B cell (primary cell): ENCODE data around the gene FANCC. TPM values are rescaled to one million over a fixed set of nuclear protein-coding genes. Genes with fewer than 3 reads are reported as not detected.

Experiments used
- ATAC-seq: fragments of 200-7000 bp; cut with Tn5 transposase; one replicate; pipeline ENCODE4 v1.10.0; 2021; ENCODE audit warnings: low read depth, mild to moderate bottlenecking, moderate number of reproducible peaks, moderate library complexity
- CTCF ChIA-PET: fragments of 350-600 bp; sonication (Branson Sonifier 250); formaldehyde crosslinking; loops from one replicate; lab custom pipeline; 2021; ENCODE audit warnings: antibody characterized with exemption, inconsistent platforms; lab: Charles Lee
- POLR2A ChIA-PET: fragments of 350-600 bp; sonication (Branson Sonifier 250); formaldehyde crosslinking; loops from one replicate; lab custom pipeline; 2021; ENCODE audit warnings: antibody characterized with exemption; lab: Charles Lee
- DNase-seq: peaks from one replicate; pipeline ENCODE4 v3.0.0; 2013
- H2AFZ ChIP-seq: 2 replicates; pipeline ENCODE4 v1.6.1; 2012; ENCODE audit warnings: mild to moderate bottlenecking, low read depth, low read length; ENCODE audit not compliant: insufficient read depth, poor library complexity, severe bottlenecking
- H3K27ac ChIP-seq, 2 donors: 1 replicate in 1 of 2; 2 replicates in 1 of 2; pipeline ENCODE4 v1.5.1; 2012 to 2013; ENCODE audit warnings: low read length in 2 of 2, mild to moderate bottlenecking in 2 of 2, moderate library complexity in 1 of 2
- H3K27me3 ChIP-seq, 4 experiments: fragments of 200-600 bp in 1 of 4; sonication (generic) in 1 of 4; replicated peaks in 1 of 4; 1 replicate in 2 of 4; 2 replicates in 2 of 4; pipeline versions ENCODE4 v1.6.1 to v1.7.0; 2013 to 2016; ENCODE audit warnings: low read length in 3 of 4, mild to moderate bottlenecking in 2 of 4, mixed read lengths in 1 of 4, moderate library complexity in 1 of 4; ENCODE audit not compliant: insufficient read depth in 4 of 4, control insufficient read depth in 3 of 4; ENCODE audit errors: control extremely low read depth in 1 of 4
- H3K36me3 ChIP-seq, 2 experiments: replicated peaks in 1 of 2; 1 replicate in 1 of 2; 2 replicates in 1 of 2; pipeline versions ENCODE4 v1.6.1 to v1.7.1; 2013; ENCODE audit warnings: low read length in 1 of 2; ENCODE audit not compliant: insufficient read depth in 2 of 2, control insufficient read depth in 1 of 2; ENCODE audit errors: control extremely low read depth in 1 of 2, extremely low read depth in 1 of 2
- H3K4me1 ChIP-seq, 2 donors: fragments of 200-600 bp in 1 of 2; sonication (generic) in 1 of 2; 1 replicate in 1 of 2; 2 replicates in 1 of 2; pipeline versions ENCODE4 v1.5.1 to v1.6.1; 2013 to 2017; ENCODE audit warnings: low read length in 2 of 2; ENCODE audit not compliant: control insufficient read depth in 2 of 2, insufficient read depth in 2 of 2
- H3K4me2 ChIP-seq: replicated peaks from 2 replicates; pipeline ENCODE3; 2012; ENCODE audit warnings: mild to moderate bottlenecking, low read depth, low read length; ENCODE audit not compliant: poor library complexity, severe bottlenecking
- H3K4me3 ChIP-seq, 5 experiments: fragments of 200-600 bp in 1 of 5; sonication (generic) in 1 of 5; 1 replicate in 3 of 5; 2 replicates in 2 of 5; pipeline versions ENCODE4 v1.5.1 to v1.7.0; 2011 to 2016; ENCODE audit warnings: low read length in 4 of 5, mild to moderate bottlenecking in 4 of 5, low read depth in 2 of 5, control low read depth in 1 of 5, moderate library complexity in 1 of 5; ENCODE audit not compliant: insufficient read depth in 1 of 5; ENCODE audit errors: control extremely low read depth in 1 of 5, extremely low read depth in 1 of 5
- H3K79me2 ChIP-seq: fragments of 200-600 bp; sonication (generic); one replicate; pipeline ENCODE4 v1.6.0; 2016; ENCODE audit warnings: low read length; ENCODE audit not compliant: control insufficient read depth, insufficient read depth
- H3K9ac ChIP-seq: fragments of 200-600 bp; sonication (generic); 2 replicates; pipeline ENCODE4 v1.6.1; 2017; ENCODE audit warnings: mild to moderate bottlenecking, low read length, moderate library complexity
- H3K9me3 ChIP-seq, 3 donors: one replicate each; pipeline versions ENCODE4 v1.6.1 to v1.7.1; 2013; ENCODE audit warnings: low read length in 2 of 3; ENCODE audit not compliant: control insufficient read depth in 2 of 3, insufficient read depth in 1 of 3; ENCODE audit errors: control extremely low read depth in 1 of 3
- H4K20me1 ChIP-seq: 2 replicates; pipeline ENCODE4 v1.6.0; 2012; ENCODE audit warnings: mild to moderate bottlenecking, low read length; ENCODE audit not compliant: insufficient read depth, control insufficient read depth, poor library complexity, severe bottlenecking
- H3K27ac Mint-ChIP-seq: one replicate; pipeline ENCODE4 v1.8.0; 2021; ENCODE audit warnings: mixed read lengths
- H3K27me3 Mint-ChIP-seq: one replicate; pipeline ENCODE4 v1.8.0; 2021; ENCODE audit warnings: mixed read lengths
- H3K4me1 Mint-ChIP-seq: one replicate; pipeline ENCODE4 v1.8.0; 2021; ENCODE audit warnings: mixed read lengths
- H3K4me3 Mint-ChIP-seq: one replicate; pipeline ENCODE4 v1.8.0; 2021; ENCODE audit warnings: mixed read lengths
- H3K9me3 Mint-ChIP-seq: one replicate; pipeline ENCODE4 v1.8.0; 2022; ENCODE audit warnings: mixed read lengths; ENCODE audit not compliant: insufficient read depth
- CTCF ChIP-seq: fragments of 200-600 bp; IDR thresholded peaks from one replicate; pipeline ENCODE4 v1.8.0; 2022; ENCODE audit warnings: antibody characterized with exemption, mild to moderate bottlenecking
- EZH2 ChIP-seq: IDR thresholded peaks from 2 replicates; pipeline ENCODE4 v1.6.1; 2012; ENCODE audit warnings: borderline replicate concordance, low read depth, mild to moderate bottlenecking, moderate library complexity, low read length; ENCODE audit not compliant: insufficient read depth, poor library complexity, severe bottlenecking
- WGBS: methylation state at CpG from one replicate; pipeline ENCODE4 v1.1.5; 2013; ENCODE audit warnings: missing lambda C conversion rate; ENCODE audit not compliant: insufficient coverage; 5-methylcytosine and 5-hydroxymethylcytosine counted together
- intact Hi-C: fragments of 100-400 bp; cut with micrococcal nuclease; formaldehyde crosslinking; loops from one replicate; pipeline ENCODE4 v1.10.0; 2022
- polyA plus RNA-seq: library from polyadenylated mRNA; depleted of rRNA; stranded (reverse); fragments of >200 nt; gene quantifications from 2 replicates; pipeline ENCODE4 v1.2.3, GENCODE V29; 2012
- total RNA-seq, 2 donors: library from RNA; stranded (reverse); fragments of 120-200 nt in 1 of 2; gene quantifications; 1 replicate in 1 of 2; 2 replicates in 1 of 2; pipeline versions ENCODE4 v1.2.3 to v1.2.4, GENCODE V29; 2013 to 2022

Gene FANCC
- total and polyA plus RNA-seq, 2 donors (not counting 1 experiment from before 2014, with no cell fraction given), result 1.8 to 11.1 TPM

DNA sequence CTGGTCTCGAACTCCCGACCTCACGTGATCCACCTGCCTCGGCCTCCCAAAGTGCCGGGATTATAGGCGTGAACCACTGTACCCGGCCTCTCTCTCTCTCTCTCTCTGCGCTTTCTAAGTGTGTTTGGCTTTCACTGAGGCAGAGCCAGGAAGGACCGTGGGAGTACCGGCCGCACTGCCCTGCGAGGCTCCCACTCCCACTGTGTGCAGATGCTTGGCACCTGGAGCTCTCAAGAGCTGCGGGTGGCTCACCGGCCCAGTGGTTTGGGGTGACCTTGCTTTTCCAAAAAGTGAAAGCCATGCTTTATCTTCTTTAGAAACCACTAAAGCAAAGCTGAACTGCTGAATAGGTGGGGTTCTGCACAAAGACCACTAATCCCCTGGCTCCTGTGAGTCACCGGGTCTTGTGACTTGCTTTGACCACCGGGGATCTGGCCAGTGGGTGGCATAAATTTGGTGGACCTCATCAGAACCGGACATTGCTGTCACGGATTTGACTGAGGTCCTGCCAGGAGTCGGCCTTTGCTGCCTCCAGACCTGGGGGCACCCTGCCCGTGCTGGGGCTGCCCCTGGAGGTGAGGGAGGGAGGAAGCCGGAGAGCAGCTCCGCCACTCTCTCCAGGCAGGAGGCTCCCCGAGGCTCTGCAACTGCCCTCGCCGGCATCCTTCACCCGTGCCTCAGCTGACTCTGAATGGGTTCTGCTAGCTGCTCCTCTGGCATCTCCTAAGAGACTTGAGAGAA lies 228.9 kb downstream of the FANCC start:
- ChIA-PET CTCF (no interaction called here), POLR2A (no interaction called here)
- H3K4me3 ChIP-seq, result no peak overlapping the region
- H3K4me1 Mint-ChIP-seq, result no peaks in the 10 kb centered on the region
- H3K4me2 ChIP-seq, result no peak overlapping the region
- no peaks in the 10 kb centered on the region for H3K9me3 Mint-ChIP-seq
- ATAC-seq, result no peak
- intact Hi-C loops, result no loop called here
- no peaks in the 10 kb centered on the region for H3K79me2 ChIP-seq
- WGBS, result 96% methylated on average over 19 of the region's 26 CpGs
- no peak for TF ChIP-seq CTCF
- no peak for TF ChIP-seq EZH2
- H2AFZ ChIP-seq, result no peak overlapping the region
- no peak overlapping the region for H3K9ac ChIP-seq
- no peaks in the 10 kb centered on the region for H3K4me1 ChIP-seq
- H3K27ac ChIP-seq, result no peak overlapping the region
- no peaks in the 10 kb centered on the region for H3K9me3 ChIP-seq
- H3K36me3 ChIP-seq, result no peaks in the 10 kb centered on the region
- H3K27me3 Mint-ChIP-seq, result no peaks in the 10 kb centered on the region
- H3K27me3 ChIP-seq, result no peaks in the 10 kb centered on the region
- no peak overlapping the region for H3K27ac Mint-ChIP-seq
- H4K20me1 ChIP-seq, result no peaks in the 10 kb centered on the region
- DNase-seq, result no peak
- H3K4me3 Mint-ChIP-seq, result no peak overlapping the region

- no peaks in the 10 kb centered on the region for H3K27me3 Mint-ChIP-seq
- no peaks in the 10 kb centered on the region for H3K9me3 Mint-ChIP-seq
- Histone ChIP-seq H3K27me3 (no peaks in the 10 kb centered on the region), H3K4me3 (no peak overlapping the region), H3K9me3 (no peaks in the 10 kb centered on the region), H3K4me1 (no peaks in the 10 kb centered on the region), H3K36me3 (no peaks in the 10 kb centered on the region), H3K79me2 (no peaks in the 10 kb centered on the region), H4K20me1 (no peaks in the 10 kb centered on the region), H3K27ac (no peak overlapping the region), H2AFZ (no peak overlapping the region), H3K9ac (no peak overlapping the region), H3K4me2 (no peak overlapping the region)
- no peak overlapping the region for H3K27ac Mint-ChIP-seq
- 79% methylated on average over 6 of the region's 9 CpGs for WGBS
- ChIA-PET CTCF (no interaction called here), POLR2A (no interaction called here)
- DNase-seq (no peak), ATAC-seq (no peak)
- H3K4me1 Mint-ChIP-seq, result no peaks in the 10 kb centered on the region
- no peak overlapping the region for H3K4me3 Mint-ChIP-seq
- intact Hi-C loops, result no loop called here
- TF ChIP-seq EZH2, result no peak
- no peak for TF ChIP-seq CTCF
Observed at GRCh38 chr9:95087659-95088242, 229.8 kb downstream of the FANCC start.
